C4-2B (cell line): ENCODE measurements around the gene SORCS1.
"Not testable (repeated sequence)": the region's sequence is repeated elsewhere in the genome, so short reads cannot be mapped to it uniquely, and the experiment has no call there.

Experiments
- H3K27ac ChIP-seq: fragments of 450-650 bp; 2 replicates; pipeline ENCODE4 v1.5.1; 2017
- ZFX ChIP-seq: fragments of 450-650 bp; IDR thresholded peaks from 2 replicates; pipeline ENCODE4 v1.6.1; 2017
- TF ChIP-seq, protein P1 (sequence below): fragments of 450-650 bp; conservative IDR thresholded peaks from 2 replicates; pipeline ENCODE4 v1.5.1; 2017; ENCODE audit warnings: mild to moderate bottlenecking

SORCS1 gene

DNA sequence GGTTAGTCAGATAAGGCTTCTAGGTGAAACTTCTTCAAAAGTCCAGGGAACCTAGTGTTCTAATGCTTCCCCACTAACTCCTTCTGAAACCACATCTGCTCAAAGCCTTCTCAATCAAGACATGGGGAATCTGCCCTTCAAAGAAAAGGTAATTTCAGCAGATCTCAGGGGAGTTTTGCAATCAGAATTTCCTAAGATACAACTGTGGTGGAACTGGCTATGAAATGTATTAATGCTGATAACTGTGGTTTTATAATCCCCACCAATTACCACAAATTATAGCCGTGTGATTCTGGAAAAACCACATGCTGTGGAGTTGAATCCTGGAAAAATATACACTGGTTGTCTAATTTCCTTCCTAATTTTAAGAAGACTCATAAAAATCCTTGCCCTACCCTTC, 233.8 kb downstream of the SORCS1 start:
- no peak overlapping the region for H3K27ac ChIP-seq

GRCh38 chr10:106929291-106929895, 235.1 kb downstream of the SORCS1 start:
- H3K27ac ChIP-seq, result no peak overlapping the region
- TF ChIP-seq, protein P1, sequence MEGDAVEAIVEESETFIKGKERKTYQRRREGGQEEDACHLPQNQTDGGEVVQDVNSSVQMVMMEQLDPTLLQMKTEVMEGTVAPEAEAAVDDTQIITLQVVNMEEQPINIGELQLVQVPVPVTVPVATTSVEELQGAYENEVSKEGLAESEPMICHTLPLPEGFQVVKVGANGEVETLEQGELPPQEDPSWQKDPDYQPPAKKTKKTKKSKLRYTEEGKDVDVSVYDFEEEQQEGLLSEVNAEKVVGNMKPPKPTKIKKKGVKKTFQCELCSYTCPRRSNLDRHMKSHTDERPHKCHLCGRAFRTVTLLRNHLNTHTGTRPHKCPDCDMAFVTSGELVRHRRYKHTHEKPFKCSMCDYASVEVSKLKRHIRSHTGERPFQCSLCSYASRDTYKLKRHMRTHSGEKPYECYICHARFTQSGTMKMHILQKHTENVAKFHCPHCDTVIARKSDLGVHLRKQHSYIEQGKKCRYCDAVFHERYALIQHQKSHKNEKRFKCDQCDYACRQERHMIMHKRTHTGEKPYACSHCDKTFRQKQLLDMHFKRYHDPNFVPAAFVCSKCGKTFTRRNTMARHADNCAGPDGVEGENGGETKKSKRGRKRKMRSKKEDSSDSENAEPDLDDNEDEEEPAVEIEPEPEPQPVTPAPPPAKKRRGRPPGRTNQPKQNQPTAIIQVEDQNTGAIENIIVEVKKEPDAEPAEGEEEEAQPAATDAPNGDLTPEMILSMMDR, result no peak
- no peak for TF ChIP-seq ZFX

More for the DNA sequence above, 233.8 kb downstream of the SORCS1 start:
- TF ChIP-seq, protein P1, result no peak
- no peak for TF ChIP-seq ZFX

- not testable (repeated sequence) for H3K27ac ChIP-seq
Observed at GRCh38 chr10:106928151-106928550, 236.4 kb downstream of the SORCS1 start.

- TF ChIP-seq, protein P1, result no peak
- no peak overlapping the region for H3K27ac ChIP-seq
Observed at GRCh38 chr10:106925191-106925590, 239.3 kb downstream of the SORCS1 start.

- TF ChIP-seq, protein P1, result no peak
- TF ChIP-seq ZFX, result no peak
Observed at GRCh38 chr10:106920538-106920937, 244.0 kb downstream of the SORCS1 start.

DNA sequence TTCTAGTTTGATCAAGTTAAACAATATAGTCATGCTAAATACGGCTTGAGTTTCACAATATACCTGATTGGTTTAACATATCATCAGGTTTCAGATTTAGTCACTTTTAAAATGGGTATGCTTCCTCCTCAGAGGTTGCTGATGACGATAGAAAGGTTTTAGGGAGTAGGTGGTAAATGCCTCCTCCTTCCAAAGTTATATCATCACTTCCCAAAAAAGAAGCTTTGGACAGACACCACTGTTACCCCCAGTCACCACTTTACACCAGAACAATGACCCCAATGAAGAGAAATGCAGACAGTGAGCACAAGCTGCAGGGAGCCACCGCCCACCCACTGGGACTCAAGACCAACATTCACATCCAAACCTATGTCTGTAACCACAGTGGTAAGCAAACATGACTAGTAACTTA, 244.6 kb downstream of the SORCS1 start:
- no peak overlapping the region for H3K27ac ChIP-seq
- TF ChIP-seq, protein P1, result no peak
- TF ChIP-seq ZFX, result no peak

More at GRCh38 chr10:106920538-106920937, 244.0 kb downstream of the SORCS1 start:
- no peak overlapping the region for H3K27ac ChIP-seq

DNA sequence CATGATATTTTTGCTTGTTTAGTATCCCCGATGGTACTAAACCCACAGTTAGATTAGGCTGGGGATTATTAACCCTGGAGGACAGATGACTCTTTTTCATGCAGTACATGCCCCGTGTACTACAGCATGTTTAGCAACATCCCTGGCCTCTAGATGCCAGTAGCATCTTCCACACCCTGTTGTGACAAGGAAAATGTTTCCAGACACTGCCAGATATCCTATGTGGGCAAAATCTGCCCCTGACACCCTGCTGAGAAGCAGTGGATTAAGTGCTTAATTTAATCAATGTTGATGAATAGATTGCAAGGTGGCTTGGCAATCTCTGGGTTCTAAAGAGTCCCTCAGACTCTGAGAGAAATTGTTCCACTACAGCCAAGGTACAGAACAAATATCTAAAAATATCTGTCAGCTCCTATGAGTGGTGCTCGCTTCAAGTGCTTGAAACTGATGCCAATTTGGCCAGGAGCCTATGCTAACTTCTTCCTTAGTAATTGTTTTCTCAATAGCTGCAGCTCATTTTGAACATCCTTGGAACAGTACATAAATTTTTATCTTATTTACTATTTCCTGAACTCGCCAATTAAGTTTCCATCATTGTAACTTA, 247.0 kb downstream of the SORCS1 start:
- H3K27ac ChIP-seq, result no peak overlapping the region
- TF ChIP-seq ZFX, result no peak
- TF ChIP-seq, protein P1, result no peak

DNA sequence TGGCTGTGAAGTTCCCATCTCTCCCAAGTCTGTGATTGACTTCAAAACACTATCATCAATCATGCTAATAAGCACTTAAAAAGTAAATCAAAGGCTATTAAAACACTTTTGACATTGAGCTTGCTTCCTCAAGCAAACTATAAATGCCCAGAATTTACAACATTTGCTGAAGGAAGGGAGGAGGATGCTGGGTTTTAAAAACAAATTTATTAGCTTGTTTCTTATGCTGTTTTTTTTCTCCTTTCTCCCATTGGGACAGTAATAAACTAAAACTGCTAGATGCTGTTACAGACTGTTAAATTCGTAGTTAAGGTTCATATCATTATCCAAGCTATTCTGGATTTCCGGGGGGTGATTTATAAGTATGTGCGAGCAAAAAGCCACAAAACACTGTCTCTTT, 250.5 kb downstream of the SORCS1 start:
- TF ChIP-seq, protein P1, result no peak
- TF ChIP-seq ZFX, result no peak
- H3K27ac ChIP-seq, result no peak overlapping the region
